Astrocyte (in vitro differentiated cells and primary cell): ENCODE results near the gene UCHL5.

Experiments used
- EZH2 ChIP-seq: IDR thresholded peaks from 2 replicates; pipeline ENCODE4 v1.6.1; 2012; ENCODE audit warnings: mild to moderate bottlenecking, low read length, inconsistent platforms; ENCODE audit not compliant: insufficient read depth
- TF ChIP-seq, protein P1 (sequence below): IDR thresholded peaks from 2 replicates; pipeline ENCODE4 v1.5.1; 2011; ENCODE audit warnings: low read depth, mild to moderate bottlenecking, inconsistent platforms, low read length, moderate library complexity; ENCODE audit not compliant: insufficient read depth

DNA sequence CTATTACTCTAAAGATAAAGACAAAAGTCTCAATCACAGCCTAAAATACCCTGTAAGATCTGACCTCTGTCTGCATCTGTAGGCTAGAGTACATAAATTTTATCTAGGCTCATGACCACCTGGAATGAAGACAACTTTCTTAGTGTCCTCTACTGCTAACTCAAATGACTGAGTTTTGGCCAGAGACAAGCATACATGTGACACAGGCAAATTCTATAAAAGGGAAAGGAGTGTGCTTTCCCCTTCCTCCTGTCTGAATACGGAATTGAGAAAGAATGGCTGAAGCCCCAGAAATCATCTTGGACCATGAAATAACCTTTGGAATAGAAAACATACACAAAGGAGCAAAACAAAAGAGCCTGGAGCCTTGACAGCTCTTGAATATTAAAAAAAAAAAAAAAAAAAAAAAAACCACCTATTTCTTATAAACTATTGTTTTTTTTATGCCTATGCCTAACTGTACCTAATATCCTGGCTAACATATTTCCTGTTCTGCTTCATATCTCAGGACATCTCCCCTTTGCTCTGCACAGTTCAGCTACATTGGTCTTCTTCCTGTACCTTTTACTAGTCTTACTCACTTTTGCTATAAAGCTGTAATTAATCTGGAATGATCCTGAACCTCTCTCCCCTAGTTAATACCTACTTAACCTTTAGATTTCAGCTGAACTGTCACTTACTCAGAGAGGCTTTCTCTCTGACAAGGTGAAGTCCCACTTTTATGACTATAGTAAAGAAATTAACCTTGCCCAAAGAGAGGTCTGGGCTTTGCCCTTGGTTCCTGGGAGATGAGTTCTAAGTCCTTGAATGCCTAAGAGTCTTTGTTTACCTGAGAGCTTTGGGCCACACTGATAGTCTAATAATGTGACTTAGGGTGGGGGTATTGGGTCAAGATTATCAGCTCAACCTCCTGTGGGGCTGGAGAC is 16.1 kb downstream of the UCHL5 start:
- TF ChIP-seq, protein P1, sequence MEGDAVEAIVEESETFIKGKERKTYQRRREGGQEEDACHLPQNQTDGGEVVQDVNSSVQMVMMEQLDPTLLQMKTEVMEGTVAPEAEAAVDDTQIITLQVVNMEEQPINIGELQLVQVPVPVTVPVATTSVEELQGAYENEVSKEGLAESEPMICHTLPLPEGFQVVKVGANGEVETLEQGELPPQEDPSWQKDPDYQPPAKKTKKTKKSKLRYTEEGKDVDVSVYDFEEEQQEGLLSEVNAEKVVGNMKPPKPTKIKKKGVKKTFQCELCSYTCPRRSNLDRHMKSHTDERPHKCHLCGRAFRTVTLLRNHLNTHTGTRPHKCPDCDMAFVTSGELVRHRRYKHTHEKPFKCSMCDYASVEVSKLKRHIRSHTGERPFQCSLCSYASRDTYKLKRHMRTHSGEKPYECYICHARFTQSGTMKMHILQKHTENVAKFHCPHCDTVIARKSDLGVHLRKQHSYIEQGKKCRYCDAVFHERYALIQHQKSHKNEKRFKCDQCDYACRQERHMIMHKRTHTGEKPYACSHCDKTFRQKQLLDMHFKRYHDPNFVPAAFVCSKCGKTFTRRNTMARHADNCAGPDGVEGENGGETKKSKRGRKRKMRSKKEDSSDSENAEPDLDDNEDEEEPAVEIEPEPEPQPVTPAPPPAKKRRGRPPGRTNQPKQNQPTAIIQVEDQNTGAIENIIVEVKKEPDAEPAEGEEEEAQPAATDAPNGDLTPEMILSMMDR = no peak
- no peak for TF ChIP-seq EZH2
